ENCODE data around the gene PEX5L.
A peak's percentile ranks its signal among the peaks of the same experiment; 100 is the strongest.
"Not testable (repeated sequence)": the region's sequence is repeated elsewhere in the genome, so short reads cannot be mapped to it uniquely, and the experiment has no call there.

The PEX5L gene

DNA sequence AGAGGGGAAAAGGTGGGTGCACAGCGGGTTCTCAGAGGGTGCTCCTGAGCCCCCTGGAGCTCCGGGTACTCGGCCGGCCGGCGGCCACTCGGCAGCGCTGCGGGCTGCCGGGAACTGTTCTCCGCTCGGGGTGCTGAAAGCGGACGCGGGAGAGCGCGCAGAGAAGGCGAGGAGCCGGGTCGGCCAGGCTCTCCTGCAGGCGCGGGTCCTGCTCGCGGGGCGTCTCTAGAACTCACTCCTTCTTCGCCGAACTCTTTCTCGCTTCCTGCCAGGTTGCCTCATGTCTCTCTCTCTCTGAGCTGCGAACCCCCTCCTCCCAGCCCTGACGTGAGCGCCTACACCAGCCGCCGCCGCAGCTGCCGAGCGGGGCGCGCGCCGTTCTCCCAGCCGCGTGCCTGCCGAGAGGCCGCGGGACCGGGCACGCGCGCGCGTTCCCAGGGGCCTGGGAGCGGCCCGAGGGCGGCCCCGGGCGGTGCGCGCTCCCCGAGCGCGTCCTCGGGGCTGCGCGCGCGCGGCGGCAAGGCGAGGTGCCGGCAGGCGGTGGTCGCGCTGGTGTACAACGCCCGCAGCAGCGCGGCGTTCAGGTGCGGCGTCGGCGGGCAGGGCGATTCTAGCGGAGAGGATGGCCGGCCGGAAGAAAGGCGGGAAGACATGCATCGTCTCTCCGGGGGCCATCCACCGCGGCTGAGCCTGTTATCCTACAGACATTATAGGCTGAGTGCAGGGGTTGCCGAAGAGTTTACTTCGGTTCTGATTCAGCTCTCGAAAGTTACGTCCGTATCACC, at the start of gene PEX5L:
Gene PEX5L, minus strand, starts transcription at position 267 of the 785 bp plus-strand sequence. CDS start 338 bp downstream, outside the sequence.
- H3K9me3 Mint-ChIP-seq, result no peaks in the 10 kb centered on the region
- peaks cover 7% of the 10 kb centered on the region for H3K4me1 Mint-ChIP-seq
- DNase-seq, result peak; percentile 49
- CTCF ChIA-PET, result no interaction called here
- H3K27ac Mint-ChIP-seq, result peak within 1 kb of the TSS; percentile 47
- H3K36me3 Mint-ChIP-seq, result no peaks in the 10 kb centered on the region
- peak within 1 kb of the TSS; percentile 40 for H3K4me3 Mint-ChIP-seq
- H3K27me3 Mint-ChIP-seq, result peaks cover 24% of the 10 kb centered on the region

DNA sequence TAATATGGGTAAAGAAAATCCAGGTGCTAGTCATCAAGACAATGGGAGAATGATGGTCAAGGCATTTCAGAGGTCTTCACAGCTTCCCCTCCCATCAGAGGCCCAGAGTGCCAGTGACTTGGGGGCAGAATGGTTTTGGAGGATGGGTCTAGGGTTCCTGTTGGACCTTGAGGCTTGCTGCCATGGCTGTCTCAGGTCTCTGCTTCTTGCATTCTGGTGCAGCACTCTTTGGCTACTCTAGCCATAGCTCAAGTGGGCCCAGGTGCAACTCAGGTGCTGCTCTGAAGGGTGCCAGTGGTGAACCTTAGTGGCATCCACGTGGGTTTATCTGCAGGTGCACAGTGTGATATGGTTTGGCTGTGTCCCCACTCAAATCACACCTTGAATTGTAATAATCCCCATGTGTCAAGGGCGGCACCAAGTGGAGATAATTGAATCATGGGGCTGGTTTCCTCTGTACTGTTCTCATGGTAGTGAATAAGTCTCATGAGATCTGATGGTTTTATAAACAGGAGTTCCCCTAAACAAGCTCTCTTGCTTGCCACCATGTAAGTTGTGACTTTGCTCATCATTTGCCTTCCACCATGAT, 48.5 kb upstream of the PEX5L start:
- CTCF ChIA-PET, result no interaction called here

GRCh38 chr3:180082699-180083098, 46.0 kb upstream of the PEX5L start:
- Mint-ChIP-seq H3K9me3 (no peaks in the 10 kb centered on the region), H3K27me3 (no peaks in the 10 kb centered on the region), H3K4me3 (no peak overlapping the region), H3K4me1 (no peaks in the 10 kb centered on the region), H3K36me3 (no peaks in the 10 kb centered on the region), H3K27ac (no peak overlapping the region)
- CTCF ChIA-PET, result no interaction called here
- DNase-seq, result no peak

More for the DNA sequence above, 48.5 kb upstream of the PEX5L start:
- Mint-ChIP-seq H3K4me1 (no peaks in the 10 kb centered on the region), H3K27ac (no peak overlapping the region), H3K36me3 (no peaks in the 10 kb centered on the region), H3K27me3 (no peaks in the 10 kb centered on the region), H3K9me3 (no peaks in the 10 kb centered on the region), H3K4me3 (no peak overlapping the region)
- DNase-seq, result no peak

DNA sequence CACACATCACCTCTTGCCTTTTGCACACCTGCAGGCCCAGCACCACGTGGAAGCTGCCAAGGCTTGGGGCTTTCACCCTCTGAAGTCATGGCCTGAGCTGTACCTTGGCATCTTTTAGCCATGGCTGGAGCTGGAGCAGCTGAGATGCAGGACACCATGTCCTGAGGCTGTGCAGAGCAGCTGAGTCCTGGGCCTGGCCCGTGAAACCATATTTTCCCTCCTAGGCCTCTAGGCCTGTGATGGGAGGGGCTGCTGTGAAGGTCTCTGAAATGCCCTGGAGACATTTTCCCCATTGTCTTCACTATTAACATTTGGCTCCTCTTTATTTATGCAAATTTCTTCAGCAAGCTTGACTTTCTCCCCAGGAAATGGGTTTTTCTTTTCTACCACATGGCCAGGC, 41.9 kb upstream of the PEX5L start:
- Mint-ChIP-seq H3K4me1 (no peaks in the 10 kb centered on the region), H3K36me3 (no peaks in the 10 kb centered on the region), H3K27me3 (no peaks in the 10 kb centered on the region), H3K9me3 (no peaks in the 10 kb centered on the region), H3K4me3 (no peak overlapping the region), H3K27ac (no peak overlapping the region)
- CTCF ChIA-PET, result no interaction called here
- no peak for DNase-seq

- H3K27ac Mint-ChIP-seq, result no peak overlapping the region
- H3K36me3 Mint-ChIP-seq, result no peaks in the 10 kb centered on the region
- no peaks in the 10 kb centered on the region for H3K9me3 Mint-ChIP-seq
- no peak overlapping the region for H3K4me3 Mint-ChIP-seq
- no peaks in the 10 kb centered on the region for H3K27me3 Mint-ChIP-seq
- no peaks in the 10 kb centered on the region for H3K4me1 Mint-ChIP-seq
- CTCF ChIA-PET, result no interaction called here
- DNase-seq, result no peak
Measured at GRCh38 chr3:180073561-180073960, 36.8 kb upstream of the PEX5L start.

DNA sequence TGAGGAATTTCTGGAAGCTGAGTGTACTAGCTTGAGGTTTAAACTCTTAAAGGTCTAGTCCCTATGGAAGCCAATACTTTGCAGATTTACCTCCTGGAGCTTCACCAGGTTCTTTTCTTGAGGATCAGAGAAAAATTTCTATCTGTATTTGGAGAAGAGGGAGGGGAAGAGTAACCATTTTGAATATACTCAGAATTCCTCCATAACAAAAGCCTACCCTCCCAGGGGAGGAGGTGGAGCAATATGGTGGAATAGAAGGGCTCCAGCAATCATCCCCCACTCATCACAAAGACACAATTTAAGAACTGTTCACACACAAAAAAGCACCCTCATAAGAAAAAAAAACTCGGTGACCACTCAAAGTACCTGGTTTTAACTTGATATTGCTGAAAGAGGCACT, 36.0 kb upstream of the PEX5L start:
- Mint-ChIP-seq H3K27me3 (no peaks in the 10 kb centered on the region), H3K9me3 (no peaks in the 10 kb centered on the region), H3K4me3 (no peak overlapping the region), H3K36me3 (no peaks in the 10 kb centered on the region), H3K4me1 (no peaks in the 10 kb centered on the region), H3K27ac (no peak overlapping the region)
- no peak for DNase-seq
- CTCF ChIA-PET, result no interaction called here

DNA sequence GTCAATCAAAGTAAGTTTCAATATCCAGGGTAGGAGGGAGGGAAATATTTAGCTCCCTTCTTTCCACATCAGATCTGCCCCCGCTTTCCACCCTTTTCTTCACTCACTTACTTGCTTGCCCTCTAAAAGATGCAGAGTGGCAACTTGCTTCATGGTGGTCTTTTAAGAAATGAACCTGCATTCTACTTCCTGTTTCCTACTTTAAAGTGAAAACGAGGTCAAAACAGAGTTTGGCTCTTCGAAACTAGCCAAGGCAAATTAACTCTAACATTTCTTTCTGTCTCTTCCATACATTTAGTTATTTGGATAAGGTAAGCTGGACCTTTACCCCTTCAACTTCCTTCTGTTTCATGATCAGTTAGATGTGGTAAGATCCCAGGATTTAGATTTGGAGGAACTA, 34.2 kb upstream of the PEX5L start:
- no peaks in the 10 kb centered on the region for H3K36me3 Mint-ChIP-seq
- CTCF ChIA-PET, result no interaction called here
- H3K27me3 Mint-ChIP-seq, result no peaks in the 10 kb centered on the region
- no peak overlapping the region for H3K4me3 Mint-ChIP-seq
- no peaks in the 10 kb centered on the region for H3K4me1 Mint-ChIP-seq
- H3K9me3 Mint-ChIP-seq, result no peaks in the 10 kb centered on the region
- no peak overlapping the region for H3K27ac Mint-ChIP-seq
- no peak for DNase-seq

- Mint-ChIP-seq H3K27me3 (no peaks in the 10 kb centered on the region), H3K4me1 (no peaks in the 10 kb centered on the region), H3K4me3 (no peak overlapping the region), H3K9me3 (no peaks in the 10 kb centered on the region), H3K27ac (no peak overlapping the region), H3K36me3 (no peaks in the 10 kb centered on the region)
- DNase-seq, result no peak
- CTCF ChIA-PET, result no interaction called here
Measured at GRCh38 chr3:180068023-180068422, 31.3 kb upstream of the PEX5L start.

DNA sequence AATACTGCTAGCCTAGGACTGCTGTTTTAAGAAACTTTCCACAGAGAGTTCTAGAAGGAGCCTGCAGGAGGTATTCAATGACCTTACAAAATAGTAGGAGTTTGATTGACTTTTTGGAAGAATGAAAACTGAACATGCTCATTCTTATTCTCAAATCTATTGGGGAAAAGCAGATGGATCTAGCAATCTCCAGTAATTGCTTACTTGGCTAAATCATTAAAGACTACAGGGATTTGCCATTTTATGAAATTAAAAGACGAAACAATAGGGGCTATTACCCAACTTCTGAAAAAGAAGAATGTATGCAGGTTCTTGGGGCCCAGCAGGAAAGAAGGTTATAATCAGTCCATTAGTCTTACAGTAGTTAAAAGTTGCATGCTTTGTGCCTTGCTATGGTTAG, 29.9 kb upstream of the PEX5L start:
- no peak overlapping the region for H3K27ac Mint-ChIP-seq
- H3K4me1 Mint-ChIP-seq, result no peaks in the 10 kb centered on the region
- CTCF ChIA-PET, result no interaction called here
- no peak for DNase-seq
- H3K9me3 Mint-ChIP-seq, result no peaks in the 10 kb centered on the region
- no peaks in the 10 kb centered on the region for H3K27me3 Mint-ChIP-seq
- no peak overlapping the region for H3K4me3 Mint-ChIP-seq
- no peaks in the 10 kb centered on the region for H3K36me3 Mint-ChIP-seq

GRCh38 chr3:180063783-180064182, 27.0 kb upstream of the PEX5L start:
- Mint-ChIP-seq H3K9me3 (no peaks in the 10 kb centered on the region), H3K4me3 (no peak overlapping the region), H3K36me3 (no peaks in the 10 kb centered on the region), H3K27ac (no peak overlapping the region), H3K27me3 (no peaks in the 10 kb centered on the region), H3K4me1 (no peaks in the 10 kb centered on the region)
- DNase-seq, result no peak
- CTCF ChIA-PET, result no interaction called here

- CTCF ChIA-PET, result no interaction called here
- no peaks in the 10 kb centered on the region for H3K9me3 Mint-ChIP-seq
- no peak overlapping the region for H3K27ac Mint-ChIP-seq
- no peaks in the 10 kb centered on the region for H3K36me3 Mint-ChIP-seq
- no peak overlapping the region for H3K4me3 Mint-ChIP-seq
- DNase-seq, result no peak
- no peaks in the 10 kb centered on the region for H3K4me1 Mint-ChIP-seq
- no peaks in the 10 kb centered on the region for H3K27me3 Mint-ChIP-seq
Measured at GRCh38 chr3:180062771-180063170, 26.0 kb upstream of the PEX5L start.

DNA sequence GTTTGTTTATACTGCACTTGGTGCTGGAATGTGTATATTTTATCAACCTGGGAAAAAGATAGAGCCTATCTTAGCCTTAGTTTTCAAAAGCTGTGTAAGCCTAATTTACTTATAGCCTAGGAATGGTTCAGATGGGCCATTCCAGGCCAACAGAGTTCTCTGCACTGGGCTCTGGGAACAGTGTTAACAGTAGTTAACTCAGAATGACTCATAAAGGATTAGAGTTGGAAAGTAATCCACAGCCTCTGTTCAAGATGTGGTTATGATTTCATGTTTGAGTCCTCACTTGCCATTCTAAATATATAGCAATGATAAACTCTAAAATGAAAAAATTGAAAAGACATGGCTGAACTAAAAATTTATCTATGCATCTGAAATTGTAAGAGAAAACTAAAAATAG, 22.6 kb upstream of the PEX5L start:
- no peak overlapping the region for H3K4me3 Mint-ChIP-seq
- DNase-seq, result no peak
- H3K9me3 Mint-ChIP-seq, result no peaks in the 10 kb centered on the region
- CTCF ChIA-PET, result interaction anchor here (1.2 kb wide), 1 partner anchor 11 kb away, joined by 3 read pairs; no protein-coding TSS in a partner anchor
- H3K27ac Mint-ChIP-seq, result no peak overlapping the region
- no peaks in the 10 kb centered on the region for H3K27me3 Mint-ChIP-seq
- no peaks in the 10 kb centered on the region for H3K36me3 Mint-ChIP-seq
- H3K4me1 Mint-ChIP-seq, result no peaks in the 10 kb centered on the region

- CTCF ChIA-PET, result no interaction called here
Measured at GRCh38 chr3:180058238-180058637, 21.5 kb upstream of the PEX5L start.

DNA sequence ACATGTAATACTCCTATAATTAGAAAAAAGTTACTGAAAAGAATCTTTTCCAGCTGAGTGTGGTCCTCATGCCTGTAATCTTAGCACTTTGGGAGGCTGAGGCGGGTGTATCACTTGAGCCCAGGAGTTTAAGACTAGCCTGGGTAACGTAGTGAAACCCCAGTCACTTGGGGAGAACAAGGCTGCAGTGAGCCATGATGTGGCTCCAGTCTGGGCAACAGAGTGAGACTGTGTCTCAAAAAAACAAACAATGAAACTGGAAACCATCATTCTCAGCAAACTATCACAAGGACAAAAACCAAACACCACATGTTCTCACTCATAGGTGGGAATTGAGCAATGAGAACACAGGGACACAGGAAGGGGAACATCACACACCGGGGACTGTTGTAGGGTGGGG, 18.9 kb upstream of the PEX5L start:
- H3K4me1 Mint-ChIP-seq, DNase-seq, H3K4me3 Mint-ChIP-seq, H3K36me3 Mint-ChIP-seq, CTCF ChIA-PET, H3K27me3 Mint-ChIP-seq, H3K9me3 Mint-ChIP-seq, H3K27ac Mint-ChIP-seq: not testable (repeated sequence)

More at GRCh38 chr3:180058238-180058637, 21.5 kb upstream of the PEX5L start:
- no peak overlapping the region for H3K27ac Mint-ChIP-seq
- H3K4me3 Mint-ChIP-seq, result no peak overlapping the region
- H3K9me3 Mint-ChIP-seq, result no peaks in the 10 kb centered on the region
- H3K36me3 Mint-ChIP-seq, result no peaks in the 10 kb centered on the region
- H3K27me3 Mint-ChIP-seq, result no peaks in the 10 kb centered on the region
- no peaks in the 10 kb centered on the region for H3K4me1 Mint-ChIP-seq
- DNase-seq, result no peak

DNA sequence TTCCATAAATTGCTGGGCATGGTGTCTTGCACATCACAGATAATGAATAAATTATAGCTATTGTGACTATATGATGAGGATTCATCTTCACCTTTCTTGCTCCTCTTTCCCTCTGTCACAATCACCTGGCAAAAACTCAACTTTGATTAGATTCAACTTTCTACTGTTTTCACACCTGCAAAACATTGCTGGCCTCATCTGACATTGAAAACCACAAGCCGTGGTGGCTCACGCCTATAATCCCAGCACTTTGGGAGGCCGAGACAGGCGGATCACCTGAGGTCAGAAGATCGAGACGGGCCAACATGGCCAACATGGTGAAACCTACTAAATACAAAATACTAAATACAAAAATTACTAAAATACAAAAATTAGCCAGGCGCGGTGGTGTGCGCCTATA, 12.7 kb upstream of the PEX5L start:
- Mint-ChIP-seq H3K4me3 (no peak overlapping the region), H3K36me3 (no peaks in the 10 kb centered on the region), H3K4me1 (no peaks in the 10 kb centered on the region), H3K27ac (no peak overlapping the region), H3K27me3 (no peaks in the 10 kb centered on the region), H3K9me3 (no peaks in the 10 kb centered on the region)
- no peak for DNase-seq
- CTCF ChIA-PET, result no interaction called here

Data from activated naive CD4-positive, alpha-beta T cell treated with anti-CD3 and anti-CD28 coated beads, Interleukin-2, amount 10 ng/mL, durations not matched to agents 7 days and 5 days (primary cell).